M059J (cell line): ENCODE data around the gene TLL1. TPM values are rescaled to one million over a fixed set of nuclear protein-coding genes. Genes with fewer than 3 reads are reported as not detected.

Source experiments
- DNase-seq: peaks from one replicate; pipeline ENCODE4 v3.0.0-alpha.2; 2012; ENCODE audit warnings: low read depth
- total RNA-seq: library from RNA; depleted of rRNA; stranded (reverse); fragments of >200 nt; shearing (Covaris generic); gene quantifications from 2 replicates; pipeline ENCODE4 v1.2.3, GENCODE V29; 2014

Gene TLL1
- total RNA-seq, 1 experiment from 2014 or later = 6.8 TPM

DNA sequence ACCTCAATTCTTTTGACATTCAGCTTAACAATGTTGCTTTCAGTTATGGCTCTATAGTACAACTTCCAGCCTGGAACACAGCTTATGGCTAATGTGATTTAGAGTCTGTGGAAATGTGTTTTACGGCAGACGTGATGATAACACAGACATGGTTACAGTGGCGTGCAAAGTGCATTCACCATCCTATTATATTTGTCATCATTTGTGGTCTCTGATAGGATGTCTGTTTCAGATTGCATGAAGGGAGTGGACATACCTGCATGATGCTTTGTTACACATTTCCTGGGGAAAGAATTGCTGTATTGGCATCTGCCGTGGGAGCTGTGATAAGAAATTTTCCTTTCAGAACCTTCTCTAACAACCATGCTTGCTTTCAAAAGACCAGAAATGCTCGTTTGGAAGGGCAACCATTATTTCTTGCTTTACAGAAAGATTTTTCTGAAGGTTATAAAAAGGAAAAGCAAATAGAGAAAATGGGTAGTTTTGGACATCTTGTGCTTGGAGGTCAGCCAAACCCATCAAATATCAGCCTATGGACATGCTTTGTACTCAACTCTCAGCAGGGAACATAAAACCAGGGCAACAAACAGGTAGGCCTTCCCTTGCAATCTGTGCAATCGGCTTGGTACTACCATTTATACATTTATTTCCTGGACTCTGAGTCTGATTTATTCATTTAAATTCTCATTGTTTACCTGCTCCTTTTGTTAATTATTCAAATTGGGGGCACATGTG is 273.9 kb downstream of the TLL1 start:
- DNase-seq = peak; percentile 64
